Central memory CD4-positive, alpha-beta T cell (primary cell): Measurements from ENCODE around the gene GNPTG.

Experiments
- DNase-seq: peaks from one replicate; pipeline ENCODE4 v3.0.0; 2022

The GNPTG gene

GRCh38 chr16:1348926-1349325 is 2.8 kb upstream of the GNPTG start:
- DNase-seq, result no peak

GRCh38 chr16:1349351-1349750 is 2.4 kb upstream of the GNPTG start:
- DNase-seq, result no peak

GRCh38 chr16:1349951-1350350 is 1.8 kb upstream of the GNPTG start:
- no peak for DNase-seq

- no peak for DNase-seq
Observed at GRCh38 chr16:1350691-1351090, 1.0 kb upstream of the GNPTG start.

GRCh38 chr16:1351215-1351581 is 533 bp upstream of the GNPTG start:
- DNase-seq, result no peak

- DNase-seq, result no peak
Observed at GRCh38 chr16:1354815-1355540, 3.2 kb downstream of the GNPTG start.

GRCh38 chr16:1355591-1355990 is 3.9 kb downstream of the GNPTG start:
- no peak for DNase-seq

- DNase-seq, result no peak
Observed at GRCh38 chr16:1356061-1356900, 4.5 kb downstream of the GNPTG start.

GRCh38 chr16:1357906-1358566 is 6.3 kb downstream of the GNPTG start:
- no peak for DNase-seq

- no peak for DNase-seq
Observed at GRCh38 chr16:1361685-1362360, 10.1 kb downstream of the GNPTG start.

- no peak for DNase-seq
Observed at GRCh38 chr16:1362807-1363206, 11.1 kb downstream of the GNPTG start.

- peak; percentile 61 for DNase-seq
Observed at GRCh38 chr16:1363501-1364041, 11.8 kb downstream of the GNPTG start.

GRCh38 chr16:1364510-1364909 is 12.8 kb downstream of the GNPTG start:
- no peak for DNase-seq

GRCh38 chr16:1366060-1366711 is 14.5 kb downstream of the GNPTG start:
- no peak for DNase-seq

GRCh38 chr16:1366712-1367299 is 15.1 kb downstream of the GNPTG start:
- no peak for DNase-seq

- DNase-seq, result no peak
Observed at GRCh38 chr16:1367486-1368174, 15.9 kb downstream of the GNPTG start.

GRCh38 chr16:1371054-1371978 is 19.6 kb downstream of the GNPTG start:
- no peak for DNase-seq

GRCh38 chr16:1372292-1372950 is 20.7 kb downstream of the GNPTG start:
- no peak for DNase-seq
